Erythroblast (primary cell): ENCODE results near the gene RASSF1.
"Not testable (repeated sequence)": the region's sequence is repeated elsewhere in the genome, so short reads cannot be mapped to it uniquely, and the experiment has no call there.

ENCODE experiments used
- DNase-seq, 2 experiments: peaks; one replicate each; lab custom pipeline; 2025; lab: John Stamatoyannopoulos, UW
- GATA1 ChIP-seq: IDR thresholded peaks from 2 replicates; pipeline ENCODE4 v1.6.1; 2011; ENCODE audit warnings: low read depth, mild to moderate bottlenecking, control low read depth, low read length, moderate library complexity
- POLR2A ChIP-seq: IDR thresholded peaks from 2 replicates; pipeline ENCODE4 v1.6.1; 2011; ENCODE audit warnings: mild to moderate bottlenecking, low read length

Gene RASSF1

DNA sequence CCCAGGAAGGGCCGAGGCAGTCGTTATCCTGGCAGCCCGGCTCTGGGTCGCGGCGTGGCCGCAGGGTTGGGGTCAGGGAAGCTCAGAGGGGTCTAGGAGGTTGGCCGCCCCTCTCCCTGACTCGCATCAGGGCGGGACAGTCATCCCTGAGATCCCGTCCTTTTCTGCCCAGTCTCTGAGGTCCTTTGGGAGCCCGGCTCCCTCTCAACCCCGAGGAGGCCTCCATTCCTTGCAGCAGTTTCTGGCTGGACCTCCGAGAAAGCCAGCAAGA lies 18.6 kb downstream of the RASSF1 start:
- DNase-seq: no peak
- TF ChIP-seq POLR2A (no peak), GATA1 (no peak)

- peak; percentile 90 to 93 for DNase-seq
- peak; percentile 54 for TF ChIP-seq POLR2A
- TF ChIP-seq GATA1: no peak
Observed at GRCh38 chr3:50321336-50322114, 19.1 kb downstream of the RASSF1 start.

DNA sequence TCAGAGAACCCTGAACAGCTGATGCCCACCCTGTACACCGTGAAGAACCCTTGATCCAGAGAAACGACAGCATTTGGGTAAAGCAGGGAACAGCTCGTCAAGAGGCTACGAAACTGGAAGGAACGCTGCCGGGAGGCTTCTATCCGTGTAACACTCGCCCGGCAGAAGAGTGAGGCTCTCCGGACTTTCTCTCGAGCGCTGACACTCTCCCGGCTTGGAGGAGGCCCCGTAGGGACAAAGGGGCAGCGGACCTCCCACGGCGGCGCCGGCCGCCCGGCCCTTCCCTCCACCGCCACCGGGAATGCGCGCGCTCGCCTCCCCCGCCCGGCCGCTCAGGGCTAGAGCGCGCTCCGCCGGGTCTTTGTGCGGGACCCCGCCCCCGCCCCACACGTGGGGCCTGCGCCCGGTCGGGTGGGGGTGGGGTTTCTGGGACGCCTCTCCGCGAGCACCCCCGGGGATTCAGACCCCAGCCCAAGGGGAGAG lies 19.7 kb downstream of the RASSF1 start:
- TF ChIP-seq GATA1 (no peak), POLR2A (no peak)
- DNase-seq: peak; percentile 83 to 88

DNA sequence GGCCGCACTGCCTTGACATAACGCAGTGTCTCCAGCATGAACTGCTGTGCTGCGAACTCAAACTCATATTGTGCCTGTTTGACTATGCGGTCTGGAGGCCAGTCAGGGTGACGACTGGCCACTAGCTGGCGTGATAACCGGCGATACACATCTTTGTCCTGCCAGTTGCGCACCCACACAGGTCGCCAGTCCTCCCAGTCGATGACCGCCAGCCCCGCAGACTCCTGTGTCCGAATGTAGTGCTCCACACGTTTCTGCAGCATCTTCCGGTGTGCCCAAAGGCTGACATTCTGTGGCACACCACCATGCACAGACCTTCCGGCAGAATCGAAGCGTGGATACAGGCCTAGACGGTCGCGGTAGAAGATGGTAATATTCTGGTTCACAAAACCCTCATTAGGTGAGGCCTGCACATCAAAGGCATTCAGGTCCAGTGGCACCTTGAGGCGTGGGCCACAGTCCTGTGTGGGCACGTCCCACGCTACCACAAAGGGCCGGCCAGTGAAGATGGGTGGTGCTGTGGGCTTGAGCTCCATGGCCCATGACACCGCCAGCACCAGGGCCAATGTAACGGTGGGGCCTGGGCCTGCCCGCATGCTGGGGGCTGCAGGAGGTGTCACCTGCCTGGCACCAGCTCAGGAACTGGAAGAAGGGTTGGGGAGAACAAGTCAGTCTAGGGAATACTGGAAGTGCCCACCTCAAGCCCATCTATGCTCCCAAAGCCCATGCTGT lies 20.6 kb downstream of the RASSF1 start:
- DNase-seq: no peak
- TF ChIP-seq POLR2A (no peak), GATA1 (no peak)

- TF ChIP-seq POLR2A: no peak
- TF ChIP-seq GATA1: no peak
- no peak for DNase-seq
Observed at GRCh38 chr3:50319181-50319893, 21.3 kb downstream of the RASSF1 start.

DNA sequence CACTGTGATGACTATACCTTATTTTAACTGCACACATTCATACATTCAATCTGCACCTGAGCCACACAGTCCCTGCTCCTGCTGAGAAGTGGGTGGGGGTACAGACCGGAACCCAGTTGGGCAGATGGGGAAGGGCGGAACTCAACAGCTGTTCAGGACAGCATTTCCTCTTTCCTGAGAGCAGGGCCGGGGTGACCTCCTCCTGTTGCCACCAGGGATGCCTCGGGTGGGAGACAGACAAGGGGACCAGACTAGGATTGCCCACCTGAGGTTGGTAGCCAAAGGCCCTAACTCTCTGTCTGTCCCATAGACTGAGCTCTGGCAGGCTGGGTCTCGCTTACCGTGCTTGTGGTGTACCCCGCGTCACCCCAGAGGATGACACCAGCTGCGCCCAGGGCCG lies 22.0 kb downstream of the RASSF1 start:
- DNase-seq: no peak
- TF ChIP-seq POLR2A: no peak

DNA sequence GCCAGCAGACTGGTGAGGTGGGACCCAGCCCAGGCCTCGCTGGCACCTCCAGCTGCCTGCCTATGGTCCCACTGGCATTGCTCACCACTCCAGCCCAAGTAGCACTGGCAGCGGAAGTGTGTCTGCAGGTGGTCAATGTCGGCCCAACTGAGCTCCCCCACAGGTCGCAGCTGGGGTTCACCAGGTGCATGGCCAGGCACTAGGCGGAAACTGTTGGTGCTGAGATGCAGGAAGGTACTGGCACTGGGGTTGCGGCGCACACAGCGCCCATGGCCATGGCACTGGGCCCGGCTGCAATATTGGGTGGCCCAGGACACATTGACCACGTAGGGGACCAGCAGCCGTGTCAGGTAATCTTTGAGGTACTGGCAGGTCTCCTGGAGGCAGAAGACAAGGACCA lies 22.5 kb downstream of the RASSF1 start:
- TF ChIP-seq POLR2A (no peak), GATA1 (no peak)
- no peak for DNase-seq

DNA sequence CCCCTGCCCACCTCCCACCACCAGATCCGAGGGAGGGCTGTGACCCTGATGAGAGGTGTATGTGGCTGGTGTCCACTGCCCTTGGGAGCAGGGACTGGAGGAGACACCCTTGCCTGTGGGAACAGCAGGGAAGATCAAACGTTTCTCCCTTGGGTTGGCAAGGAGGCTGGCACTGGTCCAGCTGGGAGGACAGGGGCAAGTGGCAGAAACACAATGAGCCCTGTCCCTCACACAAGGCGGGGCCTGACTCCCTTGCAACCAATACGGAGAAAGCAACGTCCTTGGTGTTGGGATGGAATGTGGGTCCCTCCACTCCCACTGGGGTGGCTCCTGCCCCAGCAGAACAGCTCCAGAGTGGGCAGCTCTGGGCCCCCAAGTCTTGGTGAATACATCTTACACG lies 23.3 kb downstream of the RASSF1 start:
- TF ChIP-seq GATA1 (no peak), POLR2A (no peak)
- DNase-seq: no peak

GRCh38 chr3:50316657-50317242 lies 23.9 kb downstream of the RASSF1 start:
- DNase-seq: peak in 1 of 2 experiments; percentile 32
- TF ChIP-seq POLR2A (no peak), GATA1 (no peak)

DNA sequence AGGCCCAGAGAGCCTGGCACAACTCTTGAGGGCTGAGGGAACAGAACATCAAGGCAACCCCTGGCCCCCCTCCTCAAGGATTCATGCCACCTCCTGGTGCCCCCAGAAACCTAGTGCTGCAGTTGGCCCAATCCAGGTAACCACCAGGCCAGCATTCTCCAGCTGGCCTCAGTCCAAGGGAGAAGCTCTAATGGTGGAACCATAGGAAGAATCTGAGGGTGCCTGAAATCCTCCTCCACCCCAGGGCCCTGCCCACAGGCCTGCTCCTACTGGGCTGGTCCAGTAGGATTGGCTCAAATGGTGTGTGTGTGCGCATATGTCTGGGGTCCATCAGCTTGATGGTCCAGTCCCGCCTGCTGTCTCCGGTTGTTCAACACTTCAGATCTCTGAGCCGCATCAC lies 25.8 kb downstream of the RASSF1 start:
- TF ChIP-seq POLR2A: no peak
- no peak for TF ChIP-seq GATA1
- DNase-seq: no peak

GRCh38 chr3:50314342-50314741 lies 26.3 kb downstream of the RASSF1 start:
- TF ChIP-seq POLR2A (no peak), GATA1 (no peak)
- no peak for DNase-seq

- not testable (repeated sequence) for DNase-seq
Observed at GRCh38 chr3:50312041-50312440, 28.6 kb downstream of the RASSF1 start.

DNA sequence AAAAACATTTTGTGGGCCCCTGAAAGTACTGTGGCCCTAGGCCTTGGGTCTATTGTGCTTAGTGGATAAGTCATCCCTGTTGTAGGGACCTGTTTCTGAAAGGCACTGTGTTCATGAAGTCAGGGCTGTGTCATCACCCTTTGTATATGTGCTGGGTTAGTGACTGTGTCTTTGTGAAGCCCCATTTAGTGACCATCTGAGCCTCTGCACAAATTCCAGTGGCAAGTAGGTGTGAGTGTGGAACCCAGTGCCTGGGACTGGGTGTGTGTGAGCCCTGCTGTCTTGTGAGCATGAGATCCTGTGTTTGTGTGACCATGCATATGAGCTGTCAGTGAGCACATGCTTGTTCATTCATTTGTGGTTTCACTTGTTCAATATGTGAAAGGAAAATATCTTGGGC lies 36.0 kb downstream of the RASSF1 start:
- no peak for DNase-seq

More for the DNA sequence above, 36.0 kb downstream of the RASSF1 start:
- no peak for TF ChIP-seq POLR2A
- TF ChIP-seq GATA1: no peak
